GM13977 (cell line): ENCODE measurements around the gene ZNF454.

ENCODE experiments used
- DNase-seq: peaks from one replicate; pipeline ENCODE4 v3.0.0; 2012; ENCODE audit warnings: low spot score
- CTCF ChIP-seq: IDR thresholded peaks from 2 replicates; pipeline ENCODE4 v1.5.1; 2012; ENCODE audit warnings: mild to moderate bottlenecking, control low read depth; ENCODE audit not compliant: insufficient read depth; ENCODE audit errors: extremely low read depth, missing control alignments
- in situ Hi-C: fragments of 300-500 bp; cut with MboI; formaldehyde crosslinking; loops from one replicate; pipeline ENCODE4 v1.12.0; 2022; ENCODE audit warnings: low sequenced_read_pairs, low pct_unique_long_range_greater_than_20kb, mixed read lengths, inconsistent platforms; ENCODE audit not compliant: unreplicated experiment

Gene ZNF454

GRCh38 chr5:178940569-178941360, at the start of gene ZNF454:
ZNF454 (plus strand) TSS chr5:178941198; CDS start chr5:178942792, 1,594 bp downstream.
- TF ChIP-seq CTCF: no peak
- in situ Hi-C loops: no loop called here
- DNase-seq: no peak

GRCh38 chr5:178895615-178896571, 45.1 kb upstream of the ZNF454 start, which contains the start of gene ZFP2:
ZFP2 (plus strand) TSS chr5:178895913; CDS start chr5:178931314, 35,401 bp downstream.
- TF ChIP-seq CTCF: no peak
- peak; percentile 36 for DNase-seq
- in situ Hi-C loops: no loop called here

DNA sequence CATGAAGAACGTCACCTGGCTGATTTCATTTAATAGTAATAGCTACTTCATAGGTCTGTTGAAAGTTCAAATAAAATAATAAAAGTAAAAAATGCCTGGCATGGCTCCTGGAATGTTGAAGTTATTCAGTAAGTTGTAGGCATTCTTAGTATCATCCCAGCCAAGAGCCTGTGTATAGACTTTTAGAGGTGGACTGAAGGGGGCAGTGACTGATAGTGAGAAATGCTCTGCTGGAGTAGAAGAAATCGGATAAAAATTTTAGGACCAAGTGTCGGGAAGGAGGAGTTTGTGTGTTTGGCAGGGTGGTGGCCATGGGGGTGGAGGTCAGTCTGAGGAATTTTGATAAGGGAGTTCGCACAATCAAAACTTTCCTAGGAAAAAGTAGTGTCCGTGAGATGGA, 41.7 kb upstream of the ZNF454 start:
- no peak for DNase-seq
- in situ Hi-C loops: no loop called here
- no peak for TF ChIP-seq CTCF

DNA sequence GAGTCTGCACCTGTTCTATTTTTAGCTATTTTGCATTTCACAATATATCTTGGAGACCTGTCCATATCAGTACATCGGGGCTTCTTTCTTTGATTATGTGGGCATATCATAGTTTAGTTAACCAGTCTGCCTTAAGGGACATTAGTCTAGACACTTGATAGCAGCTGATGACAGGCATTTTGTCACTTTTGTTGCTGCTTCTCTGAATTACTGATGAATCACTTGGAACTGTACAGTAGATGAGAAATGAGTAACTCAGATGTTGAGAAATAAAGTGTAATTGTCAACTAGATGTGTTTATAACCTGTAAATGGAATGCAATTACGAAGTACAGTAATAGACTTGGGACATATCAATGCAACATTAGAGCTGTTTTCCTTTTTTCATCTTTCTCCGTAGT, 38.1 kb upstream of the ZNF454 start:
- DNase-seq: no peak
- in situ Hi-C loops: no loop called here
- no peak for TF ChIP-seq CTCF

GRCh38 chr5:178931846-178932760, 8.9 kb upstream of the ZNF454 start:
- no peak for DNase-seq
- in situ Hi-C loops: no loop called here
- TF ChIP-seq CTCF: no peak

GRCh38 chr5:178941361-178941760, 363 bp downstream of the ZNF454 start:
- DNase-seq: no peak
- TF ChIP-seq CTCF: no peak
- in situ Hi-C loops: no loop called here
